SK-N-MC (cell line): Measurements from ENCODE around the gene ASPM.
A peak's percentile ranks its signal among the peaks of the same experiment; 100 is the strongest.

Source experiments
- DNase-seq: peaks from one replicate; pipeline ENCODE4 v3.0.0-alpha.2; 2011; ENCODE audit warnings: low read depth, low spot score
- H3K27ac ChIP-seq: fragments of 200-600 bp; sonication (generic); 2 replicates; pipeline ENCODE4 v1.5.1; 2016; ENCODE audit warnings: mixed run types
- H3K36me3 ChIP-seq: fragments of 200-600 bp; sonication (generic); 2 replicates; pipeline ENCODE4 v1.6.1; 2017; ENCODE audit warnings: antibody characterized with exemption, low read length, mixed read lengths; ENCODE audit not compliant: insufficient read depth
- H3K4me3 ChIP-seq: fragments of 200-600 bp; sonication (generic); 2 replicates; pipeline ENCODE4 v1.5.1; 2016
- H3K9ac ChIP-seq: fragments of 200-600 bp; sonication (generic); 2 replicates; pipeline ENCODE4 v1.8.0; 2017; ENCODE audit warnings: mixed run types, mixed read lengths; ENCODE audit not compliant: insufficient read length
- H3K9me3 ChIP-seq: fragments of 200-600 bp; sonication (generic); 2 replicates; pipeline ENCODE4 v1.6.1; 2017; ENCODE audit warnings: low read depth, mild to moderate bottlenecking, antibody characterized with exemption, low read length, moderate library complexity, mixed read lengths
- EZH2 ChIP-seq: fragments of 200-600 bp; sonication (generic); IDR thresholded peaks from one replicate; pipeline ENCODE4 v1.6.1; 2017; ENCODE audit warnings: antibody characterized with exemption
- FOXP2 ChIP-seq: optimal IDR thresholded peaks from 2 replicates; pipeline ENCODE3; 2011; ENCODE audit warnings: mild to moderate bottlenecking, moderate library complexity; ENCODE audit not compliant: insufficient read depth; ENCODE audit errors: extremely low read length, control extremely low read depth
- POLR2AphosphoS5 ChIP-seq: IDR thresholded peaks from 2 replicates; pipeline ENCODE4 v1.6.1; 2012; ENCODE audit warnings: mild to moderate bottlenecking, low read depth, low read length, borderline replicate concordance

ASPM gene

GRCh38 chr1:197180252-197180878 is 33.9 kb upstream of the ASPM start:
- peaks cover 35% of the 10 kb centered on the region for H3K36me3 ChIP-seq

DNA sequence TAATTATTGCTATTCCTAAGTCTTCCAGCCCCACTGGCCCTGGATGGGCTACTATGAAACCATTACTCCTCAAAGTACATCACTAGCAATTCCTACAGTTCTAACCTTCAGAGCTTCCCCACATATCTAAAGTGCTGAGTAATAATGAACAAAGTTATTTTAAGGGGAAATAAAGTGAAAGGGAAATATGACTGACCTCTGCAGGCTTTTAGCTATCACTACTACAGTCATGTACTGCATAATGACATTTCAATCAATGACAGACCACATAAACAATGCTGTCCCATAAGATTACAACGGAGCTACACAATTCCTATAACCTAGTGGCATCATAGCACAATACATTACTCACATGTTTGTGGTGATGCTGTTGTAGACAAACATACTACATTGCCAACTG is 32.5 kb upstream of the ASPM start:
- TF ChIP-seq EZH2 (no peak), POLR2AphosphoS5 (no peak), FOXP2 (no peak)
- H3K9ac ChIP-seq, result no peak overlapping the region
- H3K36me3 ChIP-seq, result peaks cover 30% of the 10 kb centered on the region
- no peak overlapping the region for H3K4me3 ChIP-seq
- no peaks in the 10 kb centered on the region for H3K9me3 ChIP-seq
- no peak overlapping the region for H3K27ac ChIP-seq
- no peak for DNase-seq

More at GRCh38 chr1:197180252-197180878, 33.9 kb upstream of the ASPM start:
- no peaks in the 10 kb centered on the region for H3K9me3 ChIP-seq
- peak; percentile 34 for DNase-seq
- H3K4me3 ChIP-seq, result no peak overlapping the region
- no peak overlapping the region; the same call in 1 of the 2 replicates for H3K27ac ChIP-seq
- no peak overlapping the region for H3K9ac ChIP-seq
- no peak for TF ChIP-seq POLR2AphosphoS5
- no peak for TF ChIP-seq EZH2
- no peak for TF ChIP-seq FOXP2

DNA sequence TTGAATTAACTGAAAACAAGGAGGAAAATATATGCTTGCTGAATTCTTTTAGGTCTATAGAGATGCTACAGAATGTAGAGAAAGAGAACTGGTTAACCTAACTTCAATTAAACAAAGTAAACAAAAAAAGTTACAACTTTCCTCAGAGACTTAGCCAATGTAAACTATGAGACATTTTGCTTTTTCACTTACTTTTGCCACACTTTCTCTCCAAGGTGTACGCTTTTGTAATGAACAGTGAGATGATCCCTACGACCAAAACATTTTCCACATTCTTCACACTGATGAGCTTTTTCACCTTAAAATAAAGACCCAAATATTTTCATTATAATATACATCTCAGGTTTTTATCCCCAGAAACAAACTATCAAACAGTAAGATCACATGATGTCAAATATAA is 28.3 kb upstream of the ASPM start:
- H3K36me3 ChIP-seq, result peaks cover 30% of the 10 kb centered on the region
- H3K9ac ChIP-seq, result no peak overlapping the region
- no peak overlapping the region for H3K27ac ChIP-seq
- no peak for TF ChIP-seq POLR2AphosphoS5
- no peak for TF ChIP-seq EZH2
- TF ChIP-seq FOXP2, result no peak
- DNase-seq, result no peak
- H3K9me3 ChIP-seq, result no peaks in the 10 kb centered on the region
- H3K4me3 ChIP-seq, result no peak overlapping the region

DNA sequence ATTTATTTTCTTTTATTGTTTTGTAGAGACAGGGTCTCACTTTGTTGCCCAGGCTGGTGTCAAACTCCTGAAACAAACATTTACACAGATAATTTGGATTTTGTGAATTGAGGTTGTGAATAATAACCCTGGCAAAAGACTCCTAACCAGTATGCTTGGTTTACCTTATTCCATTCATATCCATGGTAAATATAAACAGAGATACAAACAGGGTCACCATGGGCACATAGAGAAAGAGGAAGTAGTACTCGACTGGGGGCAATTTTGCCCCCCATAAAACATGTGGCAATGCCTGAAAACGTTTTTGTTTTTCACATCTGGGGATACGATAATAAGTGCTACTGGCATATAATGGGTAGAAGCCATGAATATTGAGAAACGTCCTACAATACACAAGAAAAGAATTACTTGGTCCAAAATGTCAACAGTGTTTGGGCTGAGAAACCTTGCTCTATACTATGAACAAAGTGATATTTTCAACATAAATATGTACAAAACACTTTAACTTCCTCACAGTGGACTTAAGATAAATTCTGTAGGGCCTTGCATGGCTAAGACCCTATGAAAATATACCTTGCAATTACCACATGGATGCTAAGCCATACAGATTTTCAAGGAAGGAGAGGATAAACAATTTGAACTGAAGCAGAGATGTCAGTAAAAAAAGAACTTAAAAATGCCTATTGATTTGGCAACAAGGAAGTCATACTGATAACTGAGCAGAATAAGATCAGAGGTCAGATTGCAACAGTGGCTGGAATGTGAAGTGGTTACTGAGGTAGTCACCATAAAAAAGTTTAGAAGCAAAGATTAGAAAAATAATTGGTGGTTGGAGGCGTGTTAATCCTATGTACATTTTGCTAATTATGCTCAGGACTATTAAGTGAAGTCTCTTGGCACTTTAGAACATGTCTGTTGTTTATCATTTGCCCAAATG is 27.4 kb upstream of the ASPM start:
- Histone ChIP-seq H3K9me3 (no peaks in the 10 kb centered on the region), H3K27ac (no peak overlapping the region), H3K36me3 (peaks cover 27% of the 10 kb centered on the region), H3K9ac (no peak overlapping the region), H3K4me3 (no peak overlapping the region)
- no peak for DNase-seq
- TF ChIP-seq FOXP2 (no peak), EZH2 (no peak), POLR2AphosphoS5 (no peak)

GRCh38 chr1:197171531-197171930 is 25.1 kb upstream of the ASPM start:
- no peak for DNase-seq
- TF ChIP-seq FOXP2 (no peak), POLR2AphosphoS5 (no peak), EZH2 (no peak)
- Histone ChIP-seq H3K36me3 (peaks cover 24% of the 10 kb centered on the region), H3K9me3 (no peaks in the 10 kb centered on the region), H3K4me3 (no peak overlapping the region), H3K9ac (no peak overlapping the region), H3K27ac (no peak overlapping the region)

GRCh38 chr1:197170538-197170937 is 24.1 kb upstream of the ASPM start:
- TF ChIP-seq EZH2, result no peak
- no peak for TF ChIP-seq POLR2AphosphoS5
- no peak for TF ChIP-seq FOXP2
- Histone ChIP-seq H3K9me3 (no peaks in the 10 kb centered on the region), H3K27ac (no peak overlapping the region), H3K4me3 (no peak overlapping the region), H3K9ac (no peak overlapping the region), H3K36me3 (peaks cover 18% of the 10 kb centered on the region)
- DNase-seq, result no peak

DNA sequence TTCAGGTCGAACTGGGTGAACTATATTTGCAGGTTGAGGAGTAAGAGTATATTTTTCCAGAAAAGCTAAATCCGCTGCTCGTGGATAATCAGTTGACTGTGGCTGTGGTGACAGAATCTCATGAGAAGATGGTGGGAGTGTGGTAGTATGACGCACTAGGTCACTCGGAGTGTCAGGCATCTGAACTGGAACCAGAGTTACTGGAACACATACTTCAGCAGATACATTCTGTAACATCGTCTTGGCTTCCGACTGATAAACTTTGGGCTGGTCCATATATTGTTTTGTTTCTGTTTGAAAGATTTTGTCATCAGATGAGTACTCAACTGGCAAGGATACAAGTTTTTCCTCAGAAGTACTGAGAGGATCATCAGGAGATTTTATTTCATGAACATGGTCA is 13.0 kb upstream of the ASPM start:
- Histone ChIP-seq H3K9ac (no peak overlapping the region), H3K27ac (no peak overlapping the region), H3K36me3 (peaks cover 14% of the 10 kb centered on the region), H3K9me3 (no peaks in the 10 kb centered on the region), H3K4me3 (no peak overlapping the region)
- no peak for TF ChIP-seq EZH2
- TF ChIP-seq FOXP2, result no peak
- TF ChIP-seq POLR2AphosphoS5, result no peak
- DNase-seq, result no peak

DNA sequence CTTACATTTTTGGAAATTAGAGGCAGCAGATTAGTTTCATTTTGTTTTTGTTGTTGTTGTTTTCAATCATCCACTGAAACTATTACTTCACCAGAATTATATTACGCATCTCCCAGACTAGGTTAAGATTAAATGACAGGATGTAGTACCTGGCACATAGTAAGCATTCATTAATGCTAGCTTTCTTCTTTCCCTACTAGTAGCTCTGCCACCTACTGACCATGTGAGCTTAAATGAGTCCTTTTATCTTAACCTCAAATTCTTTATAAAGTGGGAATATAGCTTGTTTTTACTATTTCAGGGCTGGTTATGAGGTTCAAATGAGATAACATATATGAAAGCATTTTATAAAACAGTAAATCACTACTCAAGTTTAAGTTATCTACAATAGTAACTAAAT is 10.2 kb upstream of the ASPM start:
- no peak for DNase-seq
- no peak for TF ChIP-seq FOXP2
- TF ChIP-seq EZH2, result no peak
- TF ChIP-seq POLR2AphosphoS5, result no peak
- peaks cover 14% of the 10 kb centered on the region for H3K36me3 ChIP-seq
- no peak overlapping the region for H3K9ac ChIP-seq
- no peak overlapping the region for H3K27ac ChIP-seq
- no peaks in the 10 kb centered on the region for H3K9me3 ChIP-seq
- no peak overlapping the region for H3K4me3 ChIP-seq
